NCI-H2107 treated with DMSO at 0.1 percent for 48 hours (cell line): ENCODE data around the gene ACOXL.

Source experiments
- DNase-seq: peaks from one replicate; lab custom pipeline; 2025; ENCODE audit not compliant: unreplicated experiment; lab: John Stamatoyannopoulos, UW

Gene ACOXL

DNA sequence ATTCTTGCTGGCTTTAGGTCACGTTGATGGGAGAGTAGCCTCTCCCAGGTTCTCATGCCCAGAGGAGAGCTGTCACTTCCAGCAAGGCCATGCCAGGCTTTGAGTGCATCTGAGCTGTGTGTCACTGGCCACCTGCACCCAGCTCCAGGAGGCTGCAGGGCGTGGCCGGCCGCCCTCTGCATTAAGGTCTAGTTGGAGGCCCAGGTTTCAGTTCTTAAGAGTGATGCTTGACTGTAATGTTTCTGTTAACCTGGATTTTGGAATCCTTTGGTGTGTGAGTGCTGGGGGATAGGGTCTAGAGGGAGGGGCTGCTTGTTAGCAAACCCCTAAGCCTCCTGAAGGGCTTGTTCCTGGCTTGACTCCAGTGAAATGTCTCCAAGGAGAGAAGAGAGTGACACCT lies 140.1 kb downstream of the ACOXL start:
- no peak for DNase-seq

DNA sequence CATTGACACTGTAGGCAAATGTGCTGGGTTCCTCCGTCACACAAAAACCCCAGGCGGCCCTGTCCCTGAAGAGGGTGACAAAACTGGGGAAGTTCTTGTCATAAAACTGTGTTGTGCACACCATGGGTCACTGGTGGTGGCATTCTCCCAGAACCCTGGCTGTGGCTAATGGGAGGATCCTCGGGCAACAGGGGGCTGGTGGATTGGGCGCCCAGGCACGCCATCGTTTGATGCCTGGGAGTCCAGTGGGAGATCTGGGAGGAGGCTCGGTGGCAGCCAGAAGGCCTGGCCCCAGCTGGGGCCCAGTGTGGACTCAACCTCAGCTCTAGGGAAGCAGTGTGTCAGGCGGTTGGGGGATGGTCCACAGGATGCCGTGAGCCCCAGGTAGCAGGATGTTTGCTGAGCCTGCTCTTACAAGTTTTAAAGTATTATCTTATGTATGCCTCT lies 140.7 kb downstream of the ACOXL start:
- no peak for DNase-seq

DNA sequence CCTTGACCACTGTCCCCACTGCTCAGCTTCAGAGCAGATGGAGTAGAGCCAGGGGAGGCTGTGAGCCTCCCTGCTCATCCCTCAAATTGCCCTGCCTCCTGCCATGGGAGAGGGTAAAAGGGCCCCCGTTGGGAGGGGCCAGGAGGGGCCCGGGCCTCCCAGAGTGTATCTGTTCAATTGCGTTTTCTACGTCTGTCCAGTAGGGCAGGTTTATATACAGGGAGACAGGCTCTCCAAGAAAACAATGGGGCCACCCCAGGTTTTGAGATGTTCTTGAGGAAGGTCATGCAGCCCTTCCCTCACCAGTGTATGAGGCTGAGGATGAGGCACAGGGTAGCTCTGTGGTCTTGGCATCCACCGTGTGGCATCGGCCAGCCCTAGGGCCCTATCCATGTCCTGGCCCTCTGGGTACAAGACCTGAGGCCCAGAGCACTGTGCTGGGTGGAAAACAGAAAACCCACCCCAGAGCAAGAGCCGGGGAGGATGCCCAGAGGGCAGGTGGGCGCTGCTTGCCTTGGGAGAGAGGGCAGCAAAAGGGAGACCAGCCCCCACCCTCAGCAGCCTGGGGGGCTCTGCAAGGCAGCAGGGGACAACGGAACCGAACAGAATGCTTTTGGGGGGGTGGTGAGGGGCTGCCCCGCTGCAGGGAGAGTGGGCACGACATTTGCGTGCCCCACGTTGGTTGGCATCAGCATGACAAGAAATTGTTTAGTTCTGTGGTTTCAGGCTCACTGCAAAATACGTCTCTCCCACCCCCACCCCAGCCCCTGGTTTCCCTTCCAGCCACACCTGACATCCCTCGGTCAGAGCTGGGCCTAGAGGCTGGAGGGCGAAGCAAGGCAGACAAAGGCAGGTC lies 141.5 kb downstream of the ACOXL start:
- no peak for DNase-seq

DNA sequence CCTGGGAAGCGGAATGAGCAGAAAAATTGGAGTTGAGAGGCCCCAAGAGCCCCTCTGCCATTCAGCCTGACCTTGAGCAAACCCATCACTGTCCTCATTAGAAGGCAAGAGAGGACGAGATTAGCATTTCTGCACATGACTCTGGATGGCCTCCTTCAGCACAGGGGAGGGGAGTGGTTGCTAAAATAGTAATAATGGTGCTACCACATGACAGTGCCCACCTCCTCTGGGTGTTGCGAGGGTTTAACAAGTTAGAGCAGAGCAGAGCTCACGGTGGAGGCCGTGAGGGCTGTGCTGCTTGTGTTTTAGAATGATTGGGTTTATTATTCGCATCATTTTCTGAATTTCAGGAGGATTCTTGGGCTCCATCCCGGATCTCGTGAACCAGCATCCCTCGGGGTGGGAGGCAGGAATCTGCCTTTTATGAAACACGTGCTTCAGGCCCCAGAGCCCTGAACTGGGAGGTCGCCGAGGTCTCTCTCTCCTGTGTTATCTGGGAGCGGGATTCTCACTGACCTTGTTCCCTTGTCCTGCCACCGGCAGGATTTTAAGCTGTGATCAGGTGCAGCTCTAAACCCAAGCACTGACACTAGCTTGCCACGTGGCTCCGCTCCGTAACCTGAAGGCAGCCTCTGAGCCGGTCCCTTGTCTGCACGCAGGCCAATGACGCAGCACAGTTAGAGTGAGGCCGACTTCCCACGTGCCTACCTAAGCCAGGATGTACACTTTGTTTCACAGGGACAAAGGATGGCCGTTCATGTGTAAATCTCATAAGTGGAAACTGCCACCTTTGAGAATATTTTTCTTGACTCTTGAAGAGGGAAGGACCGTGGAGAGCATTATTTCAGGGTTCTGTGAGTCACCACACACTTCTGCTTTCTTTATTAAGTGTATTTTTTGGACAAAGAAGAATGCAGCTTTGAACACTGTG lies 142.3 kb downstream of the ACOXL start:
- no peak for DNase-seq

DNA sequence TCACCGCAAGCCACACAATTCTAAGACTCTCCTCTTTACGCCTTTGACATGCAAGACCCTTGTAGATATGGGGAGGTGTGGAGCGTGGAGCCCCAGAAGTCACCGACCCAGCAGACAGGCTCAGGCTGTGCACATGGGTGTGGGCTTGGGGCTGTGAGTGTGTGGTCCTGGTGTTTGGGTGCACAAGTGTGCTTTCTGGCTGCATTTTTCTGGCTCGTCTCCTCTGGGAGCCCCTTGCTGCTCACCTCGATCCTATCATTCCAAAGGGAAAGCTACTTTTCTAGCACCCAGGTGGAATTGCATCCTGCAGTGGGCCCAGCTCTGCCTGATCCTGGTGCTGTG lies 143.0 kb downstream of the ACOXL start:
- DNase-seq = no peak

DNA sequence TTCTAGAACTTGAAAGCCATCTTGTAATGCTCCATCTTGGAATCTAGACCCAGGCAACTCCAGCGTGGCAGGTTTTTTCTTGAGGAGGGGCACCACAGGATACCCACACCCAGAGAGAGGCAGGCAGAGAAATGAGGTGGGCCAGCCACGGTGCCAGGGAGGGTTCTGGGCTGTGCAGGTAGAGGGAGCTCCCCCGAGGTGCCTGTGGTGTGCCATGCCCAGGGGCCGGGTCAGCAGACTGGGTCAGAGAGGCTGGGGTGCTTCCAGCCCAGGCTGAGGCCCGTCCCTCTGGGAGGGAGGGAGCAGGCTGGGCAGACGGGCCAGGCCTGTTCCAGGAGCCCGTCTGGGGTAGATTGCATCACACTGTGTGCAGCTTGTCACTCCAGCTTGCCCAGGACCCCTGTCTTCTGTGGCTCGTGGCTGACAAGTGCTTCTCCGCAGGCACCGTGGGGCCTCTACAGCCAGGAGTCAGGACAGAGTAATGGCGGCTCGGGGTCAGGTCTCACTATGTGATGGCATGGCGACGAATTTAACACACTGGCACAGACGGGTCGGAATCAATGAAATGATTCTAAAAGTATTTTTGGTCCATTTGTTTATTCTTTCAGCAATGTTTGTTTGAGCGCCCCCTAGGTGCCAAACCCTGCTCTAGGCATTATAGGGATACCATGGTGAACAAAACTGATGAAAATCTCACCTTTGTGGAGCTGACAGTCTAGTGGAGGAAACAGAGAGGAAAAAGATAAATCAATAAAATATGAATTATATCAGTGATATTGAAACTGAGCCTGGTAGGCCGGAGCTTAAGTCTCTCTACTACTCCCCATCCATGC lies 144.0 kb downstream of the ACOXL start:
- no peak for DNase-seq

DNA sequence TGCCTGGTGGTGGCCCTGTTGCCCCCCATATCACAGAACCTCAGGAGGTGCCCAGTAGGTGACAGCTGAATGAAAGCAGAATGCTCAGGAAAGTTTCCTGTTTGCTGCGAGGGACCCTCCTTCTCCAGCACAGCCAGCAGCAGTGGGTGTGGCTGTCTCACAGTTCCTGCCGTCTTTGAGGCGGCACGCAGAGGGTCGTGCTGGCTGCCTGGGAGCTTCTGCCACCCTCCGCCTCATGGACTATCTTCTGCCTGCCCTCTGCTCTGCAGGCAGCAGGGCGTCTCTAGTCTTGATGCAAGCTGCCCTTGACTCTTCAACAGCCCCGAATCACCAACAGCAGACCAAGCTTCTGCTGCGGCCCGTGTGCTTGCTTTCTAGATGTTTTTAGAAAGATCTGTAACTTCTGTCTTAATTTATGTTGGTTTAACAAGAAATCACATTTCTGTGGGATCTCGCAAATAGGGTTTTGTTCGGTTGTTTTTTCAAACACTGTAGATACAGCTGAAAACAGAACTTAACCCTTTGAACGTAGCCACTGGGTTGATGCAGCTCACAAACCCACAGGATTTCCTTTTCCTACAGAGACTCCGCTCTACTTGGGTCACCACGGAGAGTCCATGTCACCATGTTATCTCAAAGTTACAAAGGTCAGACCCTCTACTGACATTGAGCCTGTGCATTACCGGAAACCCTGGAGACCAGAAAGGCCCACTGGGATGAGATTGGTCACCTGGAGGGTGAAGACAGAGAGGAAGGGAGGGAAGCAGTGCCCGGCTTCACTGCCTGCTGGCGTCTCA lies 144.9 kb downstream of the ACOXL start:
- DNase-seq = no peak

DNA sequence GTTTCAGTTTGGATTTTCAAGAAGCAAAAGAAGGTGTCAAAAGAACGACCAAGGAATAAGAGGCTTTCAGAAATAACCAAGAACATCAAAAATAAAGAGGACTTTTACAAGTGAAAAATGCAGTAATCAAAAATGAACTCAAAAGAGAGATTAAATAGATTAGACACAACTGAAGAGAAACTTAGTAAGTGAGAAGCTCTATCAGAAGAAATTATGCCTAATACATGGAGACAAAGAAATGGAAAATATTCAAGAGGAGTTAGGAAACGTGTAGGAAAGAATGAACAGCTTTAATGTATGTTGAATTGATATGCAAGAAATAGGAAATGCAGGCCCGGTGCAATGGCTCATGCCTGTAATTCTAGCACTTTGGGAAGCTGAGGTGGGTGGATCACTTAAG lies 145.8 kb downstream of the ACOXL start:
- DNase-seq = no peak

DNA sequence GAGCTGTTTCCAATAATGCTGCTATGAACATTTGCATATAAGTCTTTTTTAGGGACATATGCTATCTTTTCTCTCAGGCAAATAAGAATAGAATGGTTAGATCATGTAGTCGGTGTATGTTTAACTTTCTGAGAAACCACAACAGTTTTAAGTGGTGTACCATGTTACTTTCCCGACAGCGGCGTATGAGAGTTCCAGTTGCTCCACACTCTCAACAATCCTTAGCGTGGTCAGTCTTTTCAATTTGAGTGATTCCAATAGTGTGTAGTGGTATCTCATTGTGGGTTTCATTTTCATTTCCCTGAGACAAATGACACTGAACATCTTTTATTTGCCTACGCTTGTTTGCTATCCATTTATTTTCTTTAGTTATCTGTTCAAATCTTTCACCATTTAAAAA lies 149.5 kb downstream of the ACOXL start:
- no peak for DNase-seq

DNA sequence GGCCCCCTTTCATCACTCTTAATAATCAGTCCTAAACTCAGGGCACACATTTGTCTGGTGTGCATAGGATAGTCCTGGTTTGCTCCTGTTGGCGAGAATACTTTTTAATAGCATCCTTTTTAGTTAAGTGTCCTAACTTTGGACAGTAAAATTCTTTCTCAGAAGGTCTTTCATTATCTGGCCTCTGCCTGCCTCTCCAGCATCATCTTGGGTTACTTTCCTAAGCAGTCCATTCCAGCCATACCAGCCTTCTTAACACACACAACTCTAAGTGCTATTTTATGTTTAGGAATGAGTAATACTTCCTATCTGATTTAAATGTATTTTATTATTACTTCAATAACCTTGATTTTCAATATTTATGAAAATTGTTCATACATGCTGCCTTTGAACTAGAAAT lies 151.0 kb downstream of the ACOXL start:
- DNase-seq = no peak

DNA sequence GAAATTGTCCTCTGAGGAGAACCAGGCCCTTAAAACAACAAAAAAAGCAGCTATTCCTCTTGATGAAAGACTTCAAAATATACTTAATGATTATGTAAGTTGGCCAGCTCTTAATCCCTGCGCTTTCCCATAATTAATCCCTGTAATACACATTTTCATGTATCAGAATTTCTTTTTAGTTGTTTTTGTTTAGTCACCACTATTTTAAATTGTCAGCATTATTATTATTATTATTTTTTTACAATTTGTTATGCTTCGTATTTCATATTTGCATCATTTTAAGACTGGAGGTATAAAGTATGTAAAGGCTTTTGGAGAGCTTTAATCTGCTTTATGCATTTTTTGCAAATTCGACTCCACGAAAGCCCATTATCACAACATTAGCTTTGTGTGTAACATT lies 152.9 kb downstream of the ACOXL start:
- no peak for DNase-seq

DNA sequence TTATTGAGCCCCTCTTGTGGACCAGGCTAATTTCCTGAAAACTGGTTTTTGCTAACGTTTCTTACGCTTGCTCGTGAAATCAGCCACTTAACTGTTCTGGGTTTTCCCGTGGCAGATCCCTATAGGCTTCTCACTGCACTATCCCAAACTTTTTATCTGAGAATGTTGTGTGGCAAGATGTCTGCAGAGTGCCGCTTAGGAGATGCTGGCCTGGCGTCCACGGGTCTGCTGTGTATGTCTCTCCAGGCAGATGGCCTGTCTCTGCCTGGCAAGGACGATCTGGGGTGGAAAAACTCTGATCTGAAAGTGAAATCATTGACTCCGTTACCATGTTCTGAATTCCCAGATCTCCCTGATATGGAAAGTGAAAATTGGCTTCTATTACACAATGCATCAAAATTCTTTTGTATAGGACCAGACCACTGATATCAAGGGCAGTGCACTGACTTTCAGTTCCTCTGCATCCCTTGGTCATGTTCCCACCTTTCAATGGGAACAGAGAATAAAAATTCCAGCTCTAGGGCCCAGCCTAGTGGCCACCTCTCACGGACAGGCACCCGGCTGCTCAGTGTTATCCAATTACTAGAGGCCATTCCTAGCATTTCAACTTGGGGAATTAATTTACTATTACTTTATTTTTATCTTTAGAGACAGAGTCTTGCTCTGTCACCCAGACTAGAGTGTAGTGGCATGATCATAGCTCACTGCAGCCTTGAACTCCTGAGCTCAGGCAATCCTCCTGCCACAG lies 154.6 kb downstream of the ACOXL start:
- DNase-seq = no peak

DNA sequence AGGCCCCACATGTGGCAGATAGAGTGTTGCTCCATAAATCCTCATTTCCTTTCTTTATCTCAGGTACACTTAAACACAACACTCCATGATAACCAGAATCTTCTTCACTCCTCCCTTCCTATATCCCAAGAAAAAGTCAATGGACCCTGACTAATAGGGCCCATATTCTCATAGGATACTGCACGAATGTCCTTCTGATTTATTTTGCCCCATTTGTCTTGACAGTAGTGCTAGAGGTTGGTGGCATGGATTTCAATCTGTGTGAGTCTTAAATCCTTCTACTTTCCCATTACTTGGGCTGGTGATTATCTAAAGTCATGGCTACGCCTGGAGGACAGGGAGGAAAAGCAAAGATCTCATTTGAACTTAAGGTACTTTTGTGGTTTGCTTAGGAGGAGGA lies 156.0 kb downstream of the ACOXL start:
- DNase-seq = no peak

DNA sequence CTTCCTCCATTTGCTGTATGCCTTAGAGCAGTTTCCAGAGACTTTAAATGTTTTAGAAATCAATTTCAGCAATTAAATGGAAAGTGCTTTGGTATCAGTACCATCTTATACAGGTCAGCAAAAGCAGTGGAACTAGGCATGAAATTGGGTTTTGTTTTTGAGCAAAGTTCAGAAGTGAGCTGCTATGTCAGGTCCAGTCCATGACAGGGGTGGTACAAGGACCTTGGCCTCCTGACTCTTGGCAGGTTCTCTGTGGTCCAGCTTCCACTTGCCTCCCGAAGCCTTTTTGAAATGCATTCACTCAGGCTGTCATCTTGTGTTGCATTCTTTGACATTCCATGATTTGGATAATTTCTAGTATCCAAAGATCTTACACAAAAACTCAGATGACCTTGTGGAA lies 159.3 kb downstream of the ACOXL start:
- no peak for DNase-seq

DNA sequence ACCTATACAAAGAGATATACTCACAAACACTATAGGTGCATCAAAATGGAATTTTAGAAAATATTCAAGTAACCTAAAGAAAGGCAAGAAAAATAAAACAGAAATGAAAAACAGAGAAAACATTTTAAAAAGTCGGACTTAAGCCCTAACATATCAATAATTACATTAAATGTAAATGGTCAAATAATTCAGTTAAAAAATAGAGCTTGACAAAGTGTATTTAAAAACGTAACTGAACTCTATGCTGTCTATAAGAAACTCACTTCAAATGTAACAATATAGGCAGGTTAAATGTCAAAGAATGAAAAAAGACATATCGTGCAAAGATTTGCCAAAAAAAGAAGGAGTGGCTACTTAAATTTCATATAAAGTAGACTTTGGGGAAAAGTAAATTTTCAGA lies 163.9 kb downstream of the ACOXL start:
- no peak for DNase-seq

DNA sequence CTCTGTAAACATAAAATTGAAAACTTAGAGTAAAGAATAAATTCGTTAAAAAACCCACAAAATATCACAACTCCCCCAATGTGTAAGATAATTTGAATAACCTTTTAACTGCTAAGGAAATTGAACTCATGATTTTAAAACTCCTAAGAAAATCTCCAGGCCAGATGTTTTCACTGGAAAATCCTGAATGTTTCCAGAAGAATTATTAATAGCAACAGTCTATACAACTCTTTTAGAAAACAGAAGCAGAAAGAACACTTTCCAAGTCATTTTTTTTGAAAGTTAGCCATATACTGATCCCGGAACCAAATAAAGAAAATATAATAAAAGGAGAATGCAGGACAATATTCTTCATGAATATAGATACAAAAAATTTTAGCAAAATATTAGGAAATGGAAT lies 165.6 kb downstream of the ACOXL start:
- no peak for DNase-seq

DNA sequence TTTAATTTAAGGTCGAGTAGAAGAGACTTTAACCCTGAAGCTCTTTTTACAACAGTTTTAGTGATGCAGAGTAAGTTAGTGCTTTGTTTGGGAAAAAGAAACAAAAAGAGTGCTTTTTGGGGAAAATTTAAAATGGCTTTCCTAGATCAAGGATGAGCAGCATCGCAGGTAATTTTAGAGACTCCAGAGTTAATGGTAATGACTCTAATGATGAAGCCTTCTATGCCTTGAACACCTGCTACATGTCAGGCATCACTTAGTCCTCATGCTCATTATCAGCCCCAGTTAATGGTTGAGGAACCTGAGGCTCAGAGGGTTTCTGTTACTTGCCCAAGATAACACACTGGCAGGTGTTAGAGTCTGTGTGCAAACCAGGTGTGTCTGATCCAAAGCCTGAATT lies 167.8 kb downstream of the ACOXL start:
- DNase-seq = peak; percentile 5

DNA sequence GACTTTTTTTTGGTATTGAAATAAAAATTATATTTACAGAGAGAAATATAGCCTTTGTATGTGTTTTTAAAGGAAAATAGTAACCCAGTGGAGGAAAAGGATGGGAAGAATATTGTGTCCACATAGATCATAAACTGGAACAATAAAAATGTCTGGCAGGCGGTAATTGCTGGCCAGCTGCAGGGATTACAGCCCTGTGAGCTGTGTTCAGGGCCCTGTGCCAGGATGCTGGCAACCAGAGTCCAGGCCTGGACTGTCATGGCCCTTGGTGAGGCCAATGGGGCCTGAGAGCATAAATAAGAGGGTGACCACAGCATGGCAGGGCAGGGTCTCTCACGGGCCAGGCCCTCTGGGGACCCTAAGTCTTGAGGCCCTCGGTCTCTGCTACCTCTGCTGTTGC lies 171.2 kb downstream of the ACOXL start:
- no peak for DNase-seq

DNA sequence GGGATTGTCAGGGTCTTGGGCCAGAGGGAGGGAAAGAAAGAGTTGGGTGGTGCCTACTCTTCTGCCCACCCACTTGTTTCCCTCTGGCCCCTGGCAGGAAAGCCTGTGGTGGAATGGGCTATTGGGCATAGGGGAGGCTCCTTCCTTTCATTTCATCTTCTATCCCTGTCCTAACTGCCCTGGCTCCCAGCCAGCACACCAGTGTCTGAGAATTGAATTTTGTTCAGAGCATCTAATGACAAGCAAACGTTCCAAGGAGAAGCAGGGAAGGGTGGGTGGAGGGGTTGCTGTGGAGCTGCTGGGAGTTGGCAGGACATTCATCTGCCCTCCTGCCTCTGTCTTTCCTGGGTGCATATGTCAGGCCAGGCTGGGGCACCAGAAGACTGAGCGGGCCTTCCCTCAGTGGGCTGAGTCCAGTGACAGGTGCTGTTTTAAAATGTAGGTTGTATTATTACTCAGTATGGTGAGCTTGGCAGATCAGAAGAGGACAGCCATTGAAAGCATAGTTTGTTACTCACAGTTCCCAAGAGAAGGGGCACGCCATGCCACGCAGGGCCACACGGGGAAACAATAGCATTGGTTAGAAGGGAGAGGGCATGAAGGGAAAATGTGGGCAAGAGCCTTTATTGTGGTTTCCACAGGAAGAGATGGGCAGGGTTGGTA lies 171.9 kb downstream of the ACOXL start:
- no peak for DNase-seq
